GM23338 (cell line): ENCODE results near the gene PCOLCE2. TPM values are rescaled to one million over a fixed set of nuclear protein-coding genes. Genes with fewer than 3 reads are reported as not detected.

Source experiments
- ATAC-seq: fragments of 200-7000 bp; cut with Tn5 transposase; 3 replicates; pipeline ENCODE4 v1.9.1; 2020
- DNase-seq: peaks from one replicate; pipeline ENCODE4 v3.0.0-alpha.2; 2015; ENCODE audit warnings: low spot score
- H2AFZ ChIP-seq: fragments of 200-600 bp; sonication (generic); 2 replicates; pipeline ENCODE4 v1.8.0; 2016; ENCODE audit warnings: antibody characterized with exemption, mild to moderate bottlenecking, moderate library complexity
- H3F3A ChIP-seq: fragments of 200-600 bp; sonication (generic); replicated peaks from 2 replicates; pipeline ENCODE4 v1.8.0; 2017; ENCODE audit warnings: antibody characterized with exemption, mixed run types, low read depth
- H3K27ac ChIP-seq: fragments of 200-600 bp; sonication (generic); 2 replicates; pipeline ENCODE4 v1.6.1; 2016; ENCODE audit warnings: low read depth
- H3K27me3 ChIP-seq: fragments of 200-600 bp; sonication (generic); 2 replicates; pipeline ENCODE4 v1.8.0; 2016; ENCODE audit warnings: mild to moderate bottlenecking, mixed run types, moderate library complexity; ENCODE audit not compliant: insufficient read depth
- H3K36me3 ChIP-seq: fragments of 200-600 bp; sonication (generic); 2 replicates; pipeline ENCODE4 v1.8.0; 2016; ENCODE audit warnings: mild to moderate bottlenecking; ENCODE audit not compliant: insufficient read depth
- H3K4me1 ChIP-seq: fragments of 200-600 bp; sonication (generic); 2 replicates; pipeline ENCODE4 v1.8.0; 2016; ENCODE audit warnings: mild to moderate bottlenecking, moderate library complexity; ENCODE audit not compliant: insufficient read depth
- H3K4me2 ChIP-seq: fragments of 200-600 bp; sonication (generic); 2 replicates; pipeline ENCODE4 v1.7.1; 2017; ENCODE audit warnings: mixed run types
- H3K4me3 ChIP-seq: fragments of 200-600 bp; sonication (generic); 2 replicates; pipeline ENCODE4 v1.6.1; 2016; ENCODE audit warnings: mixed run types
- H3K79me2 ChIP-seq: fragments of 200-600 bp; sonication (generic); replicated peaks from 2 replicates; pipeline ENCODE4 v1.8.0; 2017; ENCODE audit warnings: mild to moderate bottlenecking; ENCODE audit not compliant: insufficient read depth
- H3K9me2 ChIP-seq: fragments of 200-600 bp; sonication (generic); 2 replicates; pipeline ENCODE4 v1.8.0; 2017; ENCODE audit not compliant: insufficient read depth
- H4K20me1 ChIP-seq: fragments of 200-600 bp; sonication (generic); replicated peaks from 2 replicates; pipeline ENCODE4 v1.8.0; 2017; ENCODE audit warnings: mild to moderate bottlenecking; ENCODE audit not compliant: insufficient read depth
- H3K27ac Mint-ChIP-seq: 2 replicates; pipeline ENCODE4 v1.8.0; 2020; ENCODE audit warnings: inconsistent platforms, mild to moderate bottlenecking, moderate library complexity, mixed read lengths
- H3K27me3 Mint-ChIP-seq: 3 replicates; pipeline ENCODE4 v1.8.0; 2022; ENCODE audit warnings: low read depth, mild to moderate bottlenecking, moderate library complexity, mixed read lengths, inconsistent platforms; ENCODE audit not compliant: insufficient read depth, poor library complexity
- H3K36me3 Mint-ChIP-seq: 3 replicates; pipeline ENCODE4 v1.8.0; 2021; ENCODE audit warnings: low read depth, mild to moderate bottlenecking, inconsistent platforms, moderate library complexity, mixed read lengths
- H3K4me1 Mint-ChIP-seq: 3 replicates; pipeline ENCODE4 v1.8.0; 2020; ENCODE audit warnings: mild to moderate bottlenecking, inconsistent platforms, mixed read lengths
- H3K4me3 Mint-ChIP-seq: 3 replicates; pipeline ENCODE4 v1.8.0; 2021; ENCODE audit warnings: moderate library complexity, mild to moderate bottlenecking, inconsistent platforms, mixed read lengths
- H3K9me3 Mint-ChIP-seq: 3 replicates; pipeline ENCODE4 v1.8.0; 2020; ENCODE audit warnings: moderate library complexity, mild to moderate bottlenecking, inconsistent platforms, mixed read lengths
- CREB1 ChIP-seq: fragments of 250-450 bp; sonication (Bioruptor Pico); IDR thresholded peaks from 2 replicates; pipeline ENCODE4 v1.5.0; 2020; ENCODE audit warnings: low read depth, mild to moderate bottlenecking, moderate library complexity
- ETS1 ChIP-seq: IDR thresholded peaks from 2 replicates; pipeline ENCODE4 v1.6.1; 2016; ENCODE audit warnings: antibody characterized with exemption
- EZH2 ChIP-seq: fragments of 200-600 bp; sonication (generic); IDR thresholded peaks from one replicate; pipeline ENCODE4 v1.8.0; 2017; ENCODE audit warnings: antibody characterized with exemption, mild to moderate bottlenecking, low read depth; ENCODE audit not compliant: unreplicated experiment
- EZH2phosphoT487 ChIP-seq: fragments of 200-600 bp; sonication (generic); IDR thresholded peaks from one replicate; pipeline ENCODE4 v1.8.1; 2018; ENCODE audit warnings: antibody characterized with exemption; ENCODE audit not compliant: unreplicated experiment
- JUNB ChIP-seq: IDR thresholded peaks from one replicate; pipeline ENCODE4 v1.6.1; 2016; ENCODE audit warnings: antibody characterized with exemption; ENCODE audit not compliant: unreplicated experiment
- NANOG ChIP-seq: IDR thresholded peaks from 2 replicates; pipeline ENCODE4 v1.6.1; 2016; ENCODE audit warnings: antibody characterized with exemption, borderline replicate concordance
- POLR2AphosphoS5 ChIP-seq: IDR thresholded peaks from 2 replicates; pipeline ENCODE4 v1.6.1; 2016; ENCODE audit warnings: antibody characterized with exemption, low read depth
- REST ChIP-seq: IDR thresholded peaks from one replicate; pipeline ENCODE4 v1.6.1; 2018; ENCODE audit warnings: antibody characterized with exemption; ENCODE audit not compliant: unreplicated experiment
- STAT1 ChIP-seq: IDR thresholded peaks from one replicate; pipeline ENCODE4 v1.6.1; 2016; ENCODE audit warnings: antibody characterized with exemption; ENCODE audit not compliant: unreplicated experiment
- ZNF114 ChIP-seq: fragments of 250-450 bp; sonication (Bioruptor Pico); IDR thresholded peaks from 2 replicates; pipeline ENCODE4 v1.5.0; 2020; ENCODE audit warnings: mild to moderate bottlenecking, moderate library complexity
- ZNF331 ChIP-seq: fragments of 250-450 bp; sonication (Bioruptor Pico); IDR thresholded peaks from 2 replicates; pipeline ENCODE4 v1.5.0; 2020; ENCODE audit warnings: low read depth, mild to moderate bottlenecking, moderate library complexity
- polyA plus RNA-seq: library from polyadenylated mRNA; unstranded; fragments of >200 nt; fragmentation: Nextera tagmentation; extraction: Ambion mirVana; gene quantifications from 2 replicates; pipeline ENCODE4 v1.2.1, GENCODE V29; 2016
- total RNA-seq: library from RNA; depleted of rRNA; stranded (reverse); fragments of >200 nt; shearing (Covaris generic); gene quantifications from 2 replicates; pipeline ENCODE4 v1.2.3, GENCODE V29; 2014
- TF ChIP-seq, protein P1 (sequence below): fragments of 250-450 bp; sonication (Bioruptor Pico); IDR thresholded peaks from 2 replicates; pipeline ENCODE4 v1.5.0; 2020; ENCODE audit warnings: mild to moderate bottlenecking, moderate library complexity
- TF ChIP-seq, protein P2 (sequence below), 2 experiments: fragments of 200-600 bp in 1 of 2; sonication (generic) in 1 of 2; conservative IDR thresholded peaks; 2 replicates each; pipeline versions ENCODE4 v1.5.1 to v1.6.1; 2016 to 2017; ENCODE audit warnings: antibody characterized with exemption in 2 of 2, low read depth in 2 of 2, mild to moderate bottlenecking in 2 of 2, moderate library complexity in 1 of 2

The PCOLCE2 gene
- total and polyA plus RNA-seq, 2 experiments from 2014 or later = 17.7 to 22.6 TPM

- Histone ChIP-seq H4K20me1 (no peaks in the 10 kb centered on the region), H3K27me3 (no peaks in the 10 kb centered on the region), H3K27ac (no peak overlapping the region), H3K4me2 (no peak overlapping the region), H3K4me3 (no peak overlapping the region), H3K79me2 (no peaks in the 10 kb centered on the region), H3K36me3 (no peaks in the 10 kb centered on the region), H3F3A (no peaks in the 10 kb centered on the region), H3K4me1 (peaks cover 14% of the 10 kb centered on the region), H3K9me2 (no peaks in the 10 kb centered on the region), H2AFZ (no peak overlapping the region)
- Mint-ChIP-seq H3K4me3 (no peak overlapping the region), H3K9me3 (no peaks in the 10 kb centered on the region), H3K4me1 (peaks cover 26% of the 10 kb centered on the region), H3K27me3 (no peaks in the 10 kb centered on the region), H3K27ac (no peak overlapping the region), H3K36me3 (peaks cover 3% of the 10 kb centered on the region; the same call in 2 of the 3 replicates)
- ATAC-seq (no peak), DNase-seq (no peak)
- TF ChIP-seq, protein P1, sequence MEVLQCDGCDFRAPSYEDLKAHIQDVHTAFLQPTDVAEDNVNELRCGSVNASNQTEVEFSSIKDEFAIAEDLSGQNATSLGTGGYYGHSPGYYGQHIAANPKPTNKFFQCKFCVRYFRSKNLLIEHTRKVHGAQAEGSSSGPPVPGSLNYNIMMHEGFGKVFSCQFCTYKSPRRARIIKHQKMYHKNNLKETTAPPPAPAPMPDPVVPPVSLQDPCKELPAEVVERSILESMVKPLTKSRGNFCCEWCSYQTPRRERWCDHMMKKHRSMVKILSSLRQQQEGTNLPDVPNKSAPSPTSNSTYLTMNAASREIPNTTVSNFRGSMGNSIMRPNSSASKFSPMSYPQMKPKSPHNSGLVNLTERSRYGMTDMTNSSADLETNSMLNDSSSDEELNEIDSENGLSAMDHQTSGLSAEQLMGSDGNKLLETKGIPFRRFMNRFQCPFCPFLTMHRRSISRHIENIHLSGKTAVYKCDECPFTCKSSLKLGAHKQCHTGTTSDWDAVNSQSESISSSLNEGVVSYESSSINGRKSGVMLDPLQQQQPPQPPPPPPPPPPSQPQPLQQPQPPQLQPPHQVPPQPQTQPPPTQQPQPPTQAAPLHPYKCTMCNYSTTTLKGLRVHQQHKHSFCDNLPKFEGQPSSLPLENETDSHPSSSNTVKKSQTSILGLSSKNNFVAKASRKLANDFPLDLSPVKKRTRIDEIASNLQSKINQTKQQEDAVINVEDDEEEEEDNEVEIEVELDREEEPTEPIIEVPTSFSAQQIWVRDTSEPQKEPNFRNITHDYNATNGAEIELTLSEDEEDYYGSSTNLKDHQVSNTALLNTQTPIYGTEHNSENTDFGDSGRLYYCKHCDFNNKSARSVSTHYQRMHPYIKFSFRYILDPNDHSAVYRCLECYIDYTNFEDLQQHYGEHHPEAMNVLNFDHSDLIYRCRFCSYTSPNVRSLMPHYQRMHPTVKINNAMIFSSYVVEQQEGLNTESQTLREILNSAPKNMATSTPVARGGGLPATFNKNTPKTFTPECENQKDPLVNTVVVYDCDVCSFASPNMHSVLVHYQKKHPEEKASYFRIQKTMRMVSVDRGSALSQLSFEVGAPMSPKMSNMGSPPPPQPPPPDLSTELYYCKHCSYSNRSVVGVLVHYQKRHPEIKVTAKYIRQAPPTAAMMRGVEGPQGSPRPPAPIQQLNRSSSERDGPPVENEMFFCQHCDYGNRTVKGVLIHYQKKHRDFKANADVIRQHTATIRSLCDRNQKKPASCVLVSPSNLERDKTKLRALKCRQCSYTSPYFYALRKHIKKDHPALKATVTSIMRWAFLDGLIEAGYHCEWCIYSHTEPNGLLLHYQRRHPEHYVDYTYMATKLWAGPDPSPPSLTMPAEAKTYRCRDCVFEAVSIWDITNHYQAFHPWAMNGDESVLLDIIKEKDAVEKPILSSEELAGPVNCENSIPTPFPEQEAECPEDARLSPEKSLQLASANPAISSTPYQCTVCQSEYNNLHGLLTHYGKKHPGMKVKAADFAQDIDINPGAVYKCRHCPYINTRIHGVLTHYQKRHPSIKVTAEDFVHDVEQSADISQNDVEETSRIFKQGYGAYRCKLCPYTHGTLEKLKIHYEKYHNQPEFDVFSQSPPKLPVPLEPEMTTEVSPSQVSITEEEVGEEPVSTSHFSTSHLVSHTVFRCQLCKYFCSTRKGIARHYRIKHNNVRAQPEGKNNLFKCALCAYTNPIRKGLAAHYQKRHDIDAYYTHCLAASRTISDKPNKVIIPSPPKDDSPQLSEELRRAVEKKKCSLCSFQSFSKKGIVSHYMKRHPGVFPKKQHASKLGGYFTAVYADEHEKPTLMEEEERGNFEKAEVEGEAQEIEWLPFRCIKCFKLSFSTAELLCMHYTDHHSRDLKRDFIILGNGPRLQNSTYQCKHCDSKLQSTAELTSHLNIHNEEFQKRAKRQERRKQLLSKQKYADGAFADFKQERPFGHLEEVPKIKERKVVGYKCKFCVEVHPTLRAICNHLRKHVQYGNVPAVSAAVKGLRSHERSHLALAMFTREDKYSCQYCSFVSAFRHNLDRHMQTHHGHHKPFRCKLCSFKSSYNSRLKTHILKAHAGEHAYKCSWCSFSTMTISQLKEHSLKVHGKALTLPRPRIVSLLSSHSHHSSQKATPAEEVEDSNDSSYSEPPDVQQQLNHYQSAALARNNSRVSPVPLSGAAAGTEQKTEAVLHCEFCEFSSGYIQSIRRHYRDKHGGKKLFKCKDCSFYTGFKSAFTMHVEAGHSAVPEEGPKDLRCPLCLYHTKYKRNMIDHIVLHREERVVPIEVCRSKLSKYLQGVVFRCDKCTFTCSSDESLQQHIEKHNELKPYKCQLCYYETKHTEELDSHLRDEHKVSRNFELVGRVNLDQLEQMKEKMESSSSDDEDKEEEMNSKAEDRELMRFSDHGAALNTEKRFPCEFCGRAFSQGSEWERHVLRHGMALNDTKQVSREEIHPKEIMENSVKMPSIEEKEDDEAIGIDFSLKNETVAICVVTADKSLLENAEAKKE (CRISPR knock-in tag) = no peak
- TF ChIP-seq EZH2 (no peak), CREB1 (CRISPR knock-in tag) (no peak), ZNF331 (CRISPR knock-in tag) (no peak), JUNB (no peak), ETS1 (no peak), POLR2AphosphoS5 (no peak), ZNF114 (CRISPR knock-in tag) (no peak), STAT1 (no peak), EZH2phosphoT487 (no peak), NANOG (no peak), REST (no peak)
- TF ChIP-seq, protein P2, sequence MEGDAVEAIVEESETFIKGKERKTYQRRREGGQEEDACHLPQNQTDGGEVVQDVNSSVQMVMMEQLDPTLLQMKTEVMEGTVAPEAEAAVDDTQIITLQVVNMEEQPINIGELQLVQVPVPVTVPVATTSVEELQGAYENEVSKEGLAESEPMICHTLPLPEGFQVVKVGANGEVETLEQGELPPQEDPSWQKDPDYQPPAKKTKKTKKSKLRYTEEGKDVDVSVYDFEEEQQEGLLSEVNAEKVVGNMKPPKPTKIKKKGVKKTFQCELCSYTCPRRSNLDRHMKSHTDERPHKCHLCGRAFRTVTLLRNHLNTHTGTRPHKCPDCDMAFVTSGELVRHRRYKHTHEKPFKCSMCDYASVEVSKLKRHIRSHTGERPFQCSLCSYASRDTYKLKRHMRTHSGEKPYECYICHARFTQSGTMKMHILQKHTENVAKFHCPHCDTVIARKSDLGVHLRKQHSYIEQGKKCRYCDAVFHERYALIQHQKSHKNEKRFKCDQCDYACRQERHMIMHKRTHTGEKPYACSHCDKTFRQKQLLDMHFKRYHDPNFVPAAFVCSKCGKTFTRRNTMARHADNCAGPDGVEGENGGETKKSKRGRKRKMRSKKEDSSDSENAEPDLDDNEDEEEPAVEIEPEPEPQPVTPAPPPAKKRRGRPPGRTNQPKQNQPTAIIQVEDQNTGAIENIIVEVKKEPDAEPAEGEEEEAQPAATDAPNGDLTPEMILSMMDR (conservative IDR thresholded peaks at IDR 0.05; ENCODE audit: low read depth in 2 of 2) = no peak
These were observed 92.1 kb downstream of the PCOLCE2 start for GRCh38 chr3:142796823-142797222.
